ENCODE results near the gene SLC38A5. TPM values are rescaled to one million over a fixed set of nuclear protein-coding genes. Genes with fewer than 3 reads are reported as not detected.
A peak's percentile ranks its signal among the peaks of the same experiment; 100 is the strongest.
"Not testable (repeated sequence)": the region's sequence is repeated elsewhere in the genome, so short reads cannot be mapped to it uniquely, and the experiment has no call there.

The SLC38A5 gene
- total RNA-seq: 1 to 10 TPM in 3 of 4 donors, under 1 TPM in 1; 0.41 to 6.5 (median 3.7) TPM
- polyA plus RNA-seq: 3.0 TPM
- long read RNA-seq, donor 1, partial matches to known transcripts: 1 of 5 reads
- long read RNA-seq, donor 1, other reads (novel, unspliced or antisense): 3 of 5 reads
- long read RNA-seq, donor 2: 0 reads
- long read RNA-seq, donor 3, partial matches to known transcripts: 1 of 11 reads
- long read RNA-seq, donor 3, other reads (novel, unspliced or antisense): 7 of 11 reads
- long read RNA-seq, donor 4, partial matches to known transcripts: 0 of 2 reads
- long read RNA-seq, donor 4, other reads (novel, unspliced or antisense): 0 of 2 reads

DNA sequence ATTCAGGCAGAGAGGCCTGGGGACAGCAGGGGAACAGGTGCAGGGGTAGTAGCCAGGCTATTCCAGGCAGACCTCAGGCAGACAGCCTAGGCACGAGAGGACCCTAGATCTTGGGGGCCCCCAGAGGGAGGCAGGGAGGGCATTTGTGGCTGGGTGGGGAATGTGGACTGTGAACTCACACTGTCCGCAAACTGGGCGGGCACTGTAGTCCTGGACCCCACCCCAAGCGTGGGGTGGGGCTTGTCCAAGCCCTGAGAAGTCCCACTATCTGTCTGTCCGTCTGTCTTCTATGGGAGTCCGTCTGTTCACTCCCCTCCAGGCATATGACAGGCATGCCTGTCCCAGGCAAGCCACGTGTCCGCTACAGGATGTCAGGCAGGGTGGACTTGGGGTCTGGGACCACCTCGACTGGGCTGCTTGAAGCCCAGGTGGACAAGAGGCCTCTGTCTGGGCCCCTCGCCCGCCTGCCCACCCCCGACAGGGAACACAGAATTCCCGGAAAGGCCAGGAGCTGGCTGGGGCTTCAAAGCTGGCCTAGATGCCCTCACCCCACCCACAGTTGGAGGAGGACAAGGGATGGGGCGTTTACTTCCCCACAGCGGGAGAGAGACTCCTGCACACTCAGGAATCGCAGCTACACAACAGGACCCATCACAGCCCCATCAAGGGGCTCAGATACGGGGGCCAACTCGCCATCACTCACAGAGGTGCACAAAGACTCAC is at the start of gene SLC38A5:
TSS of gene SLC38A5 (minus strand) at position 151 of the 723 bp plus-strand sequence. CDS start 2,336 bp downstream, outside the sequence.
- Histone ChIP-seq H3K9me3 (ENCODE audit: control insufficient read depth, low read length) (no peaks in the 10 kb centered on the region), H3K4me1 (ENCODE audit: control insufficient read depth, insufficient read depth, low read length) (no peaks in the 10 kb centered on the region), H3K27me3 (ENCODE audit: control insufficient read depth, insufficient read depth) (no peaks in the 10 kb centered on the region), H3K27ac (ENCODE audit: low read length) (no peak within 1 kb of the TSS), H3K4me3 (ENCODE audit: low read length) (no peak within 1 kb of the TSS)
- intact Hi-C loops (cut with DNase I): no loop called here
- WGBS: 78% methylated on average over 18 of the region's 18 CpGs
- DNase-seq: no peak
- ATAC-seq: no peak

DNA sequence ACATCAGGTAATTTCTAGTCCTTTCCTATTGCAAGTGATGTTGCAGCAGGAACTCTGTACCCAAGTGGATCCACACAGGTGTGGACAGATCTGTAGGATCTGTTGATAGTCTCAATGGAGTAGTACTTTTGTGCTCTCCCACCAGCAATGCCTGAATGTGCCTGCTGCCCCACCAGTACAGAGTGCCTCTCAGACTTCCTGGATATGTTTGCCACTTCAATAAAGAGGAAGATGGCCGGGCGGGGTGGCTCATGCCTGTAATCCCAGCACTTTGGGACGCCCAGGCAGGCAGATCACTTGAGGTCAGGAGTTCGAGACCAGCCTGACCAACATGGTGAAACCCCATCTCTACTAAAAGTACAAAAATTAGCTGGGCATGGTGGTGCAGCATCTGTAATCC is 49.4 kb upstream of the SLC38A5 start:
- H3K4me1 ChIP-seq (ENCODE audit: control insufficient read depth, insufficient read depth, low read length); H3K4me3 ChIP-seq (ENCODE audit: low read length); H3K9me3 ChIP-seq (ENCODE audit: control insufficient read depth, low read length); intact Hi-C loops (cut with DNase I); H3K27me3 ChIP-seq (ENCODE audit: control insufficient read depth, insufficient read depth); H3K27ac ChIP-seq (ENCODE audit: low read length); ATAC-seq; DNase-seq: not testable (repeated sequence)
- WGBS: 82% methylated on average over 4 of the region's 4 CpGs

DNA sequence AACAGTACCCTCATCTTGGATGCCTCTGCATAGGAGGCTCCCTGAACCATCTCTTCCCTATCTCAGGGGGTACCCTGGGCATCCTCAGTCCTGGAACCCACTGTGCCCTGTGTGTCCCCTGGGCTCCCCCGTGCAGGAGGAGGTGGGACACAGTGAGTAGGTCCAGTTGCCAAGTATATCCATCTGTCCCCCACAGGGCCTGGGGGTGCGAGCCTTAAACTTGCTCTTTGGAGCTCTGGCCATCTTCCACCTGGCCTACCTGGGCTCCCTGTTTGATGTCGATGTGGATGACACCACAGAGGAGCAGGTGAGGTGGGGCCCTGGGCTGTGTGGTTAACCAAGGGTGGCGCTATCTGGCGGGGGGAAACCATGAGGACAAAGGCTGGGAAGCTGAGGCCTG is 46.9 kb upstream of the SLC38A5 start:
- Histone ChIP-seq H3K4me1 (ENCODE audit: control insufficient read depth, insufficient read depth, low read length) (no peaks in the 10 kb centered on the region), H3K9me3 (ENCODE audit: control insufficient read depth, low read length) (no peaks in the 10 kb centered on the region), H3K4me3 (ENCODE audit: low read length) (no peak overlapping the region), H3K27me3 (ENCODE audit: control insufficient read depth, insufficient read depth) (no peaks in the 10 kb centered on the region), H3K27ac (ENCODE audit: low read length) (no peak overlapping the region)
- intact Hi-C loops (cut with DNase I): no loop called here
- WGBS: 87% methylated on average over 5 of the region's 5 CpGs
- no peak for DNase-seq
- no peak for ATAC-seq

DNA sequence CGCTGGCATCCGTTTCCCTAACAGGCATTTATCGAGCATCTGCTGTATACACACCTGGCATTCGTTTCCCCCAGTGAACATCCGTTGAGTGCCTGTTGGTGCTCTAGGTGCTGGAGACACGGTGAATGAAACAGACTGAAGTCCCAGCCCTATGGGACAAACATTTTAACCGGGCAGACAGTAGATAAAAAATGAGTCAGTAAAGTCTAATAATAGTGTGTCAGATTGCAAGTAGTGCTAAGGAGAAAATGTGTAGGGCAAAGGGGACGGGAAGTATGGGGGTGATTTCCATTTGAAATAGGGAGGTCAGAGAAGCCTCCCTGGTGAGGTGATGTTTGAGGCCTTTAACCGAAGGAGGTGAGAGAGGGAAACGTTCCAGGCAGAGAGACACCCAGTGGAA is 46.2 kb upstream of the SLC38A5 start:
- H3K9me3 ChIP-seq (ENCODE audit: control insufficient read depth, low read length): no peaks in the 10 kb centered on the region
- peak overlapping the region; percentile 15 for H3K27ac ChIP-seq (ENCODE audit: low read length)
- DNase-seq: no peak
- no peak for ATAC-seq
- WGBS: 64% methylated on average over 10 of the region's 10 CpGs
- no peaks in the 10 kb centered on the region for H3K4me1 ChIP-seq (ENCODE audit: control insufficient read depth, insufficient read depth, low read length)
- H3K27me3 ChIP-seq (ENCODE audit: control insufficient read depth, insufficient read depth): no peaks in the 10 kb centered on the region
- no peak overlapping the region for H3K4me3 ChIP-seq (ENCODE audit: low read length)
- intact Hi-C loops (cut with DNase I): no loop called here

DNA sequence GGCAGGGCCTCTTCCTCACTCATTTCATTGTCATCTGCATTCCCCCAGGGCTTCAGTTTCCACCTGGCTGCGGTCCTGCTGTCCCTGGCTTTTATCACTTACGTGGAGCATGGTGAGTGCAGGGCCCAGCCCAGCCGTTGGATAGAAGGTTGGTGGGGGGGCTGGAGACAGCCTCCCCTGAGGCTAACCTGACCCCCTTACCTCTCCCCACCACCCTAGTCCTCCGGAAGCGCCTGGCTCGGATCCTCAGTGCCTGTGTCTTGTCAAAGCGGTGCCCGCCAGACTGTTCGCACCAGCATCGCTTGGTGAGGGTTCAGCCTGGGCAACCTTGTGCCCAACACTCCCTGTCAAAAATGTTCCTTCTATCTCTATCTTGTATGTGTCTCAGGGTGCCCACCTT is 45.8 kb upstream of the SLC38A5 start:
- ATAC-seq: no peak

DNA sequence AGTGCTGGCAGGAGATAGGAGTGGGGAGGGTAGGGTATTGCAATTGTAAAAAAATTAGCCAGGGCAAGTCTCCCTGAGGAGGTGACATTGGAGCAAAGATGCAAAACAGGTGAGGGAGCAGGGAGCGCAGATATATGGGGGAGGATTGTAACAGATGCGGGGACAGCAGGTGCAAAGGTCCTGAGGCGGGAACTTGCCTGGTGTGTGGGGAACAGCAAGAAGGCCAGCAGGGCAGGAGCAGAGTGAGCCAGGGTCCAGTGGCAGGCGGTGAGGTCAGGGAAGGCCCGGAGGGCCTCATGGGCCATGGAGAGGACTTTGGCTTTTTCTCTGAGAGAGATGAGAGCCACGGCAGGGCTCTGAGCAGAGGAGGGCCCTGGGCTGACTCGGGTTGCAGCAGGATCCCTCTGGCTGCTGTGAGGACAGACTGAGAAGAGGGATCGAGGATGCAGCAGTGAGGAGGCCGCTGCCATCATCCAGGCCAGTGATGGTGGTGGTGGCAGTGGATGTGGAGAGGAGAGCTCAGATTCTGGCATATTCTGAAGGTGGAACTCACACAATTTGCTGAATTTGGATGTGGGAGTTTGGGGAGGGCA is 44.9 kb upstream of the SLC38A5 start:
- Histone ChIP-seq H3K27ac (ENCODE audit: low read length) (no peak overlapping the region), H3K4me1 (ENCODE audit: control insufficient read depth, insufficient read depth, low read length) (no peaks in the 10 kb centered on the region), H3K4me3 (ENCODE audit: low read length) (no peak overlapping the region), H3K9me3 (ENCODE audit: control insufficient read depth, low read length) (no peaks in the 10 kb centered on the region), H3K27me3 (ENCODE audit: control insufficient read depth, insufficient read depth) (no peaks in the 10 kb centered on the region)
- DNase-seq (no peak), ATAC-seq (no peak)
- 97% methylated on average over 9 of the region's 9 CpGs for WGBS
- intact Hi-C loops (cut with DNase I): loop anchor here in 1 of 4 donors (5.0 kb wide), 1 partner anchor 438 kb away; no protein-coding TSS in a partner anchor

More for the DNA sequence above, 45.8 kb upstream of the SLC38A5 start:
- peak overlapping the region; percentile 15 for H3K27ac ChIP-seq (ENCODE audit: low read length)
- 76% methylated on average over 10 of the region's 10 CpGs for WGBS
- H3K4me1 ChIP-seq (ENCODE audit: control insufficient read depth, insufficient read depth, low read length): no peaks in the 10 kb centered on the region
- no peaks in the 10 kb centered on the region for H3K27me3 ChIP-seq (ENCODE audit: control insufficient read depth, insufficient read depth)
- intact Hi-C loops (cut with DNase I): no loop called here
- no peak overlapping the region for H3K4me3 ChIP-seq (ENCODE audit: low read length)
- no peaks in the 10 kb centered on the region for H3K9me3 ChIP-seq (ENCODE audit: control insufficient read depth, low read length)
- no peak for DNase-seq

DNA sequence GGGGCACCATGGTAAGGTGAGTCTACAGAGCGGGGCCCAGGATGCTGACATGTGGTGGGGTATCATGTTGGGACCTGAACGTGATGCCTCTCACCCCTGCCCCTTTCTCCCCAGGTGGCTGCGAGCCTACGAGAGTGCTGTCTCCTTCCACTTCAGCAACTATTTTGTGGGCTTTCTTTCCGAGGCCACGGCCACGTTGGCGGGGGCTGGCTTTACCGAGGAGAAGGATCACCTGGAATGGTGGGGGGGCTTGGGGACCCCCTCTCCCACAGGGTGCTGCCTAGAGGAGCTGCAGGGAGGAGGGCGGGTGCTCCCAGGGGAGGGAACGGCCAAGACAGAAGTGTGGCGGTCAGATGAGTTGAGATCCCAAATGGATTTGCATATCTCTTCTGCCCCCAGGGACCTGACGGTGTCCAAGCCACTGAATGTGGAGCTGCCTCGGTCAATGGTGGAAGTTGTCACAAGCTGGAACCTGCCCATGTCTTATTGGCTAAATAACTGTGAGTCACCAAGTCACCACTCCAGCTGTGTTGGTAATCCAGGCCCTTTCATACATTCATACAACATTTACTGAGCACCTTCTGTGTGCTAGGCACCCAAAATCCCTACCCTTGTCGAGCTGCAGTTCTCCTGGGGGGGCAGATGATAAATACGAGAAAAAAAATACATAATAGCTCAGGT is 44.2 kb upstream of the SLC38A5 start:
- 90% methylated on average over 16 of the region's 16 CpGs for WGBS
- Histone ChIP-seq H3K4me3 (ENCODE audit: low read length) (no peak overlapping the region), H3K27me3 (ENCODE audit: control insufficient read depth, insufficient read depth) (no peaks in the 10 kb centered on the region), H3K9me3 (ENCODE audit: control insufficient read depth, low read length) (no peaks in the 10 kb centered on the region), H3K27ac (ENCODE audit: low read length) (no peak overlapping the region), H3K4me1 (ENCODE audit: control insufficient read depth, insufficient read depth, low read length) (peaks cover 2% of the 10 kb centered on the region)
- ATAC-seq (no peak), DNase-seq (no peak)
- intact Hi-C loops (cut with DNase I): loop anchor here in 1 of 4 donors (5.0 kb wide), 1 partner anchor 437 kb away; no protein-coding TSS in a partner anchor

DNA sequence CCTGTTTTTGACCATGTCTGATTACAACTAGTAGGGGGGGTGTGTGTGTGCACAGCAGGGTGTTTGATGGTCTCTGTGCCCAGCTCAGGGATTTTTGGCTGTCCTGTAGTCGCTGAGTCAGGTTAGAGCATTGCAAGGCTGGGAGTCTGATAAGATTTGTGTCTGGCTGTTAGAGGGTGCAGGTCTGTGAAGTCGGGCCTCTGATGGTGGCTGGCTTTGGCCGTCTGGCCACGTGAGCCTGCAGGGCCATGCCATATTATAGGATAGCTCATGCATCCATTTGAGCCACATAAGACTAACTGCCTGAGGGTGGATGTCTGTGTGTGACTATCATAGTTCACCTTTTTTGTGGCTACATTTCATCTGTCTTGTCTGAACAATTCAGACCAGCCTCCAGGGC is 43.6 kb upstream of the SLC38A5 start:
- intact Hi-C loops (cut with DNase I): loop anchor here in 1 of 4 donors (5.0 kb wide), 1 partner anchor 436 kb away; no protein-coding TSS in a partner anchor

DNA sequence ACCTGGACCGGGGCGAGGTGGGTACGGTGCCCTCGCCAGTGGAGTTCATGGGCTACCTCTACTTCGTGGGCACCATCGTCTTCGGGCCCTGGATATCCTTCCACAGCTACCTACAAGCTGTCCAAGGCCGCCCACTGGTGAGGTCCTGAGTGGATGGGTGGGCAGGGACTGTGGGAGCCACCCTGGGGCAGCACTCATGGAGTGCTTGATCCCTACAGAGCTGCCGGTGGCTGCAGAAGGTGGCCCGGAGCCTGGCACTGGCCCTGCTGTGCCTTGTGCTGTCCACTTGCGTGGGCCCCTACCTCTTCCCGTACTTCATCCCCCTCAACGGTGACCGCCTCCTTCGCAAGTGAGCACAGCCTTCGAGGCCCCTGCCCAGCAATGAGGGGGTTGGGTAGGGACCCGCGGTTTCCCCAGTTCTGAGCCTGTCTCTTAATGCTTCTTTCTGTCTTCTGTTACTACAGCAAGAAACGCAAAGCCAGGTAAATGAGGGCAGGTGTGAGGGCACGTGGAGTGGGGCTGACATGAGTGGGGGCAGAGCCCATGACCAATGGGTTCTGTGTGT is 42.4 kb upstream of the SLC38A5 start:
- H3K27ac ChIP-seq (ENCODE audit: low read length): no peak overlapping the region
- ATAC-seq (no peak), DNase-seq (no peak)
- intact Hi-C loops (cut with DNase I): loop anchor here in 1 of 4 donors (5.0 kb wide), 1 partner anchor 435 kb away; no protein-coding TSS in a partner anchor
- no peak overlapping the region for H3K4me3 ChIP-seq (ENCODE audit: low read length)
- WGBS: 96% methylated on average over 20 of the region's 20 CpGs
- H3K4me1 ChIP-seq (ENCODE audit: control insufficient read depth, insufficient read depth, low read length): peaks cover 2% of the 10 kb centered on the region
- H3K27me3 ChIP-seq (ENCODE audit: control insufficient read depth, insufficient read depth): no peaks in the 10 kb centered on the region
- H3K9me3 ChIP-seq (ENCODE audit: control insufficient read depth, low read length): no peaks in the 10 kb centered on the region

More for the DNA sequence above, 43.6 kb upstream of the SLC38A5 start:
- Histone ChIP-seq H3K4me1 (ENCODE audit: control insufficient read depth, insufficient read depth, low read length) (peaks cover 2% of the 10 kb centered on the region), H3K4me3 (ENCODE audit: low read length) (no peak overlapping the region), H3K9me3 (ENCODE audit: control insufficient read depth, low read length) (no peaks in the 10 kb centered on the region), H3K27ac (ENCODE audit: low read length) (no peak overlapping the region), H3K27me3 (ENCODE audit: control insufficient read depth, insufficient read depth) (no peaks in the 10 kb centered on the region)
- no peak for ATAC-seq
- WGBS: 79% methylated on average over 4 of the region's 4 CpGs
- no peak for DNase-seq

DNA sequence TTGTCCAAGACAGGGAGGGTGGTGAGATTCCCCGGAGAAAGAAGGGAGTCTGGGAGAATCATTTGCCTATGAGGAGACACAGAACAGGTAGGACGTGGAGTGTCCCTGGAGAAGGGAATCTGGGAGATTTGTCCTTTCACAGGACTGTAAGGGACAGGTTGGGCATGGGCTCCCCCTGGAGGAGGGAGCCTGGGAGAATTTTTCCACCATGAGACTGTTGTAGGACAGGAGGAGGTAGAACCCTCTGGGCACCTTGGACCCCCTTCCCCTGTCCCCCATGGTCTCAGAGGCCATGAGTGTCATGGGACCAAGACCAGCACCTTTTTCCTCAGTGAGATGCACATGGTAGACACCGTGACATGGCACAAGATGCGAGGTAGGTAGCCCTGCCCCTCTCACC is 41.5 kb upstream of the SLC38A5 start:
- no peak for DNase-seq
- Histone ChIP-seq H3K9me3 (ENCODE audit: control insufficient read depth, low read length) (no peaks in the 10 kb centered on the region), H3K27ac (ENCODE audit: low read length) (no peak overlapping the region), H3K27me3 (ENCODE audit: control insufficient read depth, insufficient read depth) (no peaks in the 10 kb centered on the region), H3K4me3 (ENCODE audit: low read length) (no peak overlapping the region), H3K4me1 (ENCODE audit: control insufficient read depth, insufficient read depth, low read length) (peaks cover 2% of the 10 kb centered on the region)
- WGBS: 81% methylated on average over 4 of the region's 4 CpGs
- no peak for ATAC-seq
- intact Hi-C loops (cut with DNase I): loop anchor here in 1 of 4 donors (5.0 kb wide), 1 partner anchor 434 kb away; no protein-coding TSS in a partner anchor

Data from right cardiac atrium (tissue), 5 donors.